Thyroid gland (tissue), 4 donors: Measurements from ENCODE around the gene ZNF850.

ENCODE experiments used
- CTCF ChIP-seq, 6 experiments: fragments of 200-600 bp in 3 of 6; fragments of 450-650 bp in 3 of 6; sonication (generic) in 3 of 6; IDR thresholded peaks; one replicate each; pipeline ENCODE4 v1.5.1; 2016 to 2019; ENCODE audit warnings: antibody characterized with exemption in 6 of 6, mild to moderate bottlenecking in 2 of 6, inconsistent platforms in 1 of 6, moderate library complexity in 1 of 6
- POLR2A ChIP-seq, 2 donors: fragments of 450-650 bp; IDR thresholded peaks; one replicate each; pipeline ENCODE4 v1.6.1; 2017; ENCODE audit warnings: antibody characterized with exemption in 2 of 2, mild to moderate bottlenecking in 2 of 2, moderate library complexity in 1 of 2

DNA sequence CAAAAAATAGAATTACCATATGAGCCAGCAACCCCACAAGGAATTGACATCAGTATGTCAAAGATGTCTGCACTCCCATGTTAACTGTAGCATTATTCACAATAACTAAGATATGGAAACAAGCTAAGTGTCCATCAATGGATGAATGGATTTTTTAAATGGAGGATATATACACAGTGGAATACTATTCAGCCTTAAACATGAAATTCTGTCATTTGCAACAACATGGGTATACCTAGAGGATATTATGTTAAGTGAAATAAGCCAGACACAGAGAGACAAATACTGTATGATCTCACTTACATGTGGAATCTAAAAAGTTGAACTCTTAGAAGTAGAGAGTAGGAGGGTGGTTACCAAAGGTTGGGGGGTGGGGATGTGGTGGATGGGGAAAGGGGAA, 93.2 kb downstream of the ZNF850 start:
- no peak for TF ChIP-seq CTCF (IDR thresholded peaks at IDR 0.05)
- no peak for TF ChIP-seq POLR2A (IDR thresholded peaks at IDR 0.05)
